Measurements from ENCODE around the gene TMEM117.
"Not testable (repeated sequence)": the region's sequence is repeated elsewhere in the genome, so short reads cannot be mapped to it uniquely, and the experiment has no call there.

TMEM117 gene

GRCh38 chr12:44224399-44225148 is 388.7 kb downstream of the TMEM117 start:
- DNase-seq (ENCODE audit: low read depth): no peak

- no peak for DNase-seq (ENCODE audit: low read depth)
Measured at GRCh38 chr12:44225149-44225510, 389.2 kb downstream of the TMEM117 start.

DNA sequence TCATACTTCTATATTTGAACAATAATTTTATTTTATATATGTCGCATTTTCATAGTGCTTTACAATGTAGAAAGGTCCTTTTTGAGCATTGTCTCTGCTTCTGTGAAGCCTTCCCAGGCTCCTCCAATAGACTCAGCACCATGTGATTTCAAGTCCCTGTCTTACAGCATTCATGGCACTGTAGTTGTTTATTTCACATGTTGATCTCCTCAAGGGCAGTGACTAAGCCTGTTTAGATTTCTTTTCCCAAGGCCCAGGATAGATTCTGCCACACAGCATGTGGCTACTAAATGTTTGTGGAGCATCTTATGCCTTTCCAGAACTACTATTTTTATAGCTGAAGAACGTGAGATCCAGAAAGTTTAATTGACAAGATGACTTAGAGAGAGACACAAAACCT is 391.7 kb downstream of the TMEM117 start:
- no peak for DNase-seq (ENCODE audit: low read depth)

GRCh38 chr12:44229846-44230245 is 394.0 kb downstream of the TMEM117 start:
- DNase-seq (ENCODE audit: low read depth): no peak

- no peak for DNase-seq (ENCODE audit: low read depth)
Measured at GRCh38 chr12:44235674-44236073, 399.8 kb downstream of the TMEM117 start.

GRCh38 chr12:44240186-44240585 is 404.3 kb downstream of the TMEM117 start:
- DNase-seq (ENCODE audit: low read depth): no peak

- no peak for DNase-seq (ENCODE audit: low read depth)
Measured at GRCh38 chr12:44245932-44246331, 410.1 kb downstream of the TMEM117 start.

DNA sequence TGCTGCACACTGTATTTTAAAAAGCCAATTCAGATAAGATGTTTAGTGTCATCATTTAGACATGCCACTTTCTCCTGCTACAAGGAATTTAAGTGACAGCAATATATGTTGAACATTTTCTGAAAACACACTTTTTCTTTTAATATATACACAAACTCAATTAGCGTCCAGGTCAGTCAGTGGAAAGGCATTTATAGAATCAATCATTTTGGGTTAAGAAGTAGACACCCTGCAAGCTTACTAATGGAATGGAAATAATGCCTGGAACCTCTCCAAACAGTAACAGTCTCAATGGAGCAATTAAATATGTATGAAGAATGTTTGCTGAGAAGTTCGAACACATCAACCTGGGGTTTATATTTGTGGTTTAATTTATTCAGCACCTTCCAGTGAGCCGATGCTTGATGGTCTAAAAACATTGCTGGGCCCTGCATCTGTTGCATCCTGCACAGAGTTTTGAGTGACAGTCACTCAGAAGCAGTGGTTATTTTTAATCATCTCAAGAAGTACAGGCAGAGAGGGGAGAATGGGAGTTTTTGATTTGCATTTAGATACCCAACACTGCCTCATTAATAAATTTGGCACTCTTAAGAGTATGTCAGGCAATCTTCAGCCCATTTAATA is 410.7 kb downstream of the TMEM117 start:
- no peak for DNase-seq (ENCODE audit: low read depth)

DNA sequence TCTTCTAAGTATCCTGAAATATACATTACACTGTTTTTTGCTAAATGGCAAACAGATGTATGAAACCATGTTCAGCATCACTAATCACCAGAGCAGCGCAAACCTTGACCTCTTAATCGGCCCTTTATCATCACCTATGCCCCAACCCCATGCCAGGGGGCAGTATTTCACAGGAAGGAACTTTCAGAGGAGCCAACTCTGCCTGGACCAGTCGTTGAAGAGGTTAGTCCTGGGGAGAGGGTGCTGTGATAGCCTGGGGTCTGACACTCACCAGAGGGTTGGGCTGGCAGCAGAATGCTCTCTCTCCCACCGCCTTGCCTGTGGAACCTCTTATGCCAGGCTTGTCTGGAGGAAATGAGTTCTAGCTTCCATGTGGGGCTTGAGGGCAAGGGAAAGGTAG is 411.7 kb downstream of the TMEM117 start:
- no peak for DNase-seq (ENCODE audit: low read depth)

- DNase-seq (ENCODE audit: low read depth): no peak
Measured at GRCh38 chr12:44248436-44248835, 412.6 kb downstream of the TMEM117 start.

DNA sequence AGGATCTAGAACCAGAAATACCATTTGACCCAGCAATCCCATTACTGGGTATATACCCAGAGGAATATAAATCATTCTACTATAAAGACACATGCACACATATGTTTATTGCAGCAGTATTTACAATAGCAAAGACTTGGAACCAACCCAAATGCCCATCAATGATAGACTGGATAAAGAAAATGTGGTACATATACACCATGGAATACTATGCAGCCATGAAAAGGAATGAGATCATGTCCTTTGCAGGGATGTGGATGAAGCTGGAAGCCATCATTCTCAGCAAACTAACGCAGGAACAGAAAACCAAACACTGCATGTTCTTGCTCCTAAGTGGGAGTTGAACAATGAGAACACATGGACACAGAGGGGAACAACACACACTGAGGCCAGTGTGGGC is 414.6 kb downstream of the TMEM117 start:
- DNase-seq (ENCODE audit: low read depth): not testable (repeated sequence)

DNA sequence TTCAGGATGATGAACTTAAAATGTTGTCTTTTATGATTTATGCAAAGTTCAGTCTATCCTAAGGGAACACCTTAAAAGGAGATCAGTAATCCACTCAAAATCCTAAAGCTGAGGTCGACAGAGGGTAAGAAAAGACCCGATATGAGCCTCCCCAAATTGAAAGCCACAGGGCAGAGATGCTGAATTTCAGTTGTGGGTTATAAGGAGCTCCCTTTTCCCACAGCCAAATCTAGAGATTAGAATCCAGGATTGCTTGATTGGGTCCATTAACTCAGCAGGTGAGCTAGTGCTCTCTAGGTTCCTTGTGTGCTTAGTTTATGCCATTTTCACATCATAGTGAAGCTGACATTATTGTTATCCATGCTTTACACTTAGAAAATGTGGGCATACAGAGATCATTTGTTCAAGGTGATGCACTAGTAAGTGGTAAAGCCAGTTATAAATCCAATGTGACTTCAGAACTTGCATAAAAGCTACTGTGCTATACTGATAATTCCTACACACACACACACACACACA is 417.5 kb downstream of the TMEM117 start:
- no peak for DNase-seq (ENCODE audit: low read depth)

- no peak for DNase-seq (ENCODE audit: low read depth)
Measured at GRCh38 chr12:44258246-44258645, 422.4 kb downstream of the TMEM117 start.

DNA sequence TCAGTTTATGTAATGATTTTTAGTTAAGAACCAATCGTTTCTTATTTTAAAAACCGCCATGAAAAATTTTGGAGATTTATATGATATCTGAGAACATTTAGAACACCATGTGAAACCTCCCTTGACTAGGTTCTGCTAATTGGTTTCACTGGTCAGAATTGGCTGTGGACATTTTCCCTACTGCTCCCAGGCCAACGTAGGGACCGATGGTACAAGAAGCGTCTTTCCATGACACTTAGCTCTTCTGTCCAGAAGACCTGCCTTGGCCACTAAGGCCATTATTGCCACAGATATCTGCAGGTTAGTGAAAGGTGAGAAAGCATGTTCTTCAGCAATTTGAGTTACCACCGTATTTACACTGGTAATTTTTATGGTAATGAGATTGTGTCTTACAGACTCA is 424.0 kb downstream of the TMEM117 start:
- no peak for DNase-seq (ENCODE audit: low read depth)

DNA sequence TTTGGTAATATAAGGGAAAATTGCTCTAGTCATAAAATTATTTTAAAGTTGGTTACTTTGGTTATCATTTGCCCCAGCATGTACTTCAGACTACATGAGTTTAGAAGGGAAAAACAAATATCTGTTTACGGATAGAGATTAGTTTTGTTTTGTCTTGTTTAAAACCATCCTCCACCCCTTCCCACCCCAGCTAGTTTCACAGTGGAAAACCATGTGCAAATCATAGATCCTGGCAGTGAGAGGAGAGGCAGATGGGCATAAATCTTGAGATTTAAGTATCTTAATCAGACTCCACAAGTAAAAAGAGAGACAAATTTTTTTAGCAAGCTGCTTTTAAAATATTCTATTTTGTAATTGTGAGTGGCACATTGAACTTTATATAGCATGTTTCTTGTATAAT is 424.7 kb downstream of the TMEM117 start:
- no peak for DNase-seq (ENCODE audit: low read depth)

- no peak for DNase-seq (ENCODE audit: low read depth)
Measured at GRCh38 chr12:44285321-44285960, 449.6 kb downstream of the TMEM117 start.

DNA sequence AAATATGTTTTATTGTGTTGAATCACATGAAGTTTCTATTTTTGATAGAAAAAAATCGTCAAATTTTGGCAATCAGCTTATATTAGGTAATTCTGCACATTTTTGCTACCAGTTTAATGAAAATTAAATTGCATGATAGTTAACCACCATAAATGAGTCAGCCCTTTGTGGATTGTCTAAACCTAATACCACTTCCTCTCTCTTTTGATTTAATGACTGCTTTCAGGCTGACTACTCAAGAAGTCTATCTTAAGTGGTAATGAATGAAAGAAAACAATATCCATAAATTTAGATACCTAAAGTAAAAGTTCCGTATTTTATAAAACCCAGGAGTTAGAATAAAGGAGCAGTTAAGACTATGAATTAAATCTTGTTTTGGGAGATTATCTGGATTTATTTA is 450.5 kb downstream of the TMEM117 start:
- DNase-seq (ENCODE audit: low read depth): peak; percentile 8

GRCh38 chr12:44286821-44287505 is 451.1 kb downstream of the TMEM117 start:
- DNase-seq (ENCODE audit: low read depth): no peak

GRCh38 chr12:44287545-44287944 is 451.7 kb downstream of the TMEM117 start:
- DNase-seq (ENCODE audit: low read depth): peak; percentile 28

GRCh38 chr12:44294649-44295048 is 458.8 kb downstream of the TMEM117 start:
- DNase-seq (ENCODE audit: low read depth): no peak

DNA sequence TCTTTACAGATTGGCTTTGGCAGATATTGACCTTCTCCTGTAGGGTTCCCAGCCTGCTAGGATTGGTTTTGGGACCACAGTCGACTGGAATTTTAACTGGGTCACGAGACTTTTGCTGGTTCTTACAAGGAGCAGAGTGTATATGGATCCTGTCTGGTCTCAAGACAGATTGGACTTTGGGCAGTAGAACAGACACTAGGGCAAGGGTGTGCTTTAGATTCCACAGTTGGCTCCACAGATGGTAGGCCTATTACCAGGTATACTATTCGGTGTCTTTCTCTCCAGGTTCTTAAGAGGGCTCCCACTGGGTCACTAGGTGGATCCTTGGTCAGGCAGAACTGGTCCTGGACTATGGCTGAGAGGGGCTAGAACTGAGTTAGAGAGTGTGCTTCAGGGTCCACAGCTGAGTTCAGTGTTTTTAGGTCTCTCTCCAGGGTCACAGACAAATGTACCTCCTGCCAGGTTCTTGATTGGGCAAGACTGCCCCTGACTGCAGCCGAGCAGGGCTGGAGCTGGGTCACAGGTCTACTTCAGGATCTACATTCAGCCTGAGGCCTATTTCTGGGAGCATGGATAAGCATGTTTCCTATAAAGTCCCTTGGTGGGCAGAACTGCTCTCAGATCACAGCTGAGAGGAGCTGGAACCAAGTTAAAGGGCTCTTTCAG is 460.2 kb downstream of the TMEM117 start:
- DNase-seq (ENCODE audit: low read depth): no peak

- DNase-seq (ENCODE audit: low read depth): no peak
Measured at GRCh38 chr12:44296624-44297197, 460.8 kb downstream of the TMEM117 start.
